H9 (cell line): ENCODE measurements around the gene VPS33A. TPM values are rescaled to one million over a fixed set of nuclear protein-coding genes. Genes with fewer than 3 reads are reported as not detected.

Experiments used
- DNase-seq: peaks from one replicate; pipeline ENCODE4 v3.0.0-alpha.2; 2017
- H2AFZ ChIP-seq: one replicate; pipeline ENCODE4 v1.6.1; 2013; ENCODE audit warnings: mild to moderate bottlenecking, low read length, control low read depth, moderate library complexity
- H2AK5ac ChIP-seq: 2 replicates; pipeline ENCODE4 v1.6.1; 2013; ENCODE audit warnings: low read length, control low read depth, mixed read lengths; ENCODE audit not compliant: insufficient read length
- H2BK120ac ChIP-seq: one replicate; pipeline ENCODE4 v1.6.1; 2013; ENCODE audit warnings: low read depth, mild to moderate bottlenecking, low read length, control low read depth, inconsistent platforms; ENCODE audit not compliant: poor library complexity, severe bottlenecking
- H2BK12ac ChIP-seq: 2 replicates; pipeline ENCODE4 v1.6.1; 2013; ENCODE audit warnings: low read length, control low read depth, mixed read lengths, low read depth; ENCODE audit not compliant: insufficient read length
- H2BK15ac ChIP-seq: 2 replicates; pipeline ENCODE4 v1.6.1; 2013; ENCODE audit warnings: low read depth, low read length, control low read depth
- H2BK20ac ChIP-seq: one replicate; pipeline ENCODE4 v1.6.1; 2013; ENCODE audit warnings: low read depth, mild to moderate bottlenecking, low read length, control low read depth, inconsistent platforms; ENCODE audit not compliant: poor library complexity, severe bottlenecking
- H2BK5ac ChIP-seq: 2 replicates; pipeline ENCODE4 v1.6.1; 2013; ENCODE audit warnings: low read length, control low read depth, mixed read lengths; ENCODE audit not compliant: insufficient read length
- H3K14ac ChIP-seq: 2 replicates; pipeline ENCODE4 v1.6.1; 2013; ENCODE audit warnings: low read length, control low read depth; ENCODE audit not compliant: insufficient read depth
- H3K18ac ChIP-seq: 2 replicates; pipeline ENCODE4 v1.6.1; 2013; ENCODE audit warnings: low read depth, mild to moderate bottlenecking, mixed read lengths, low read length, control low read depth; ENCODE audit not compliant: insufficient read length
- H3K23ac ChIP-seq: 2 replicates; pipeline ENCODE4 v1.6.1; 2013; ENCODE audit warnings: low read length, control low read depth, mixed read lengths, low read depth; ENCODE audit not compliant: insufficient read length
- H3K23me2 ChIP-seq: 2 replicates; pipeline ENCODE4 v1.6.1; 2013; ENCODE audit warnings: low read depth, mild to moderate bottlenecking, mixed read lengths, low read length, control low read depth; ENCODE audit not compliant: insufficient read length, poor library complexity, severe bottlenecking
- H3K27ac ChIP-seq: 2 replicates; pipeline ENCODE4 v1.5.1; 2013; ENCODE audit warnings: low read length, control low read depth, mixed read lengths, low read depth; ENCODE audit not compliant: insufficient read length
- H3K27me3 ChIP-seq: 2 replicates; pipeline ENCODE4 v1.6.1; 2013; ENCODE audit warnings: low read length, control low read depth, inconsistent platforms; ENCODE audit not compliant: insufficient read depth
- H3K4ac ChIP-seq: 2 replicates; pipeline ENCODE4 v1.6.1; 2013; ENCODE audit warnings: low read depth, mild to moderate bottlenecking, control low read depth, inconsistent platforms, low read length, moderate library complexity
- H3K4me1 ChIP-seq: 2 replicates; pipeline ENCODE4 v1.6.1; 2013; ENCODE audit warnings: low read length, control low read depth, inconsistent platforms; ENCODE audit not compliant: insufficient read depth
- H3K4me2 ChIP-seq: 2 replicates; pipeline ENCODE4 v1.6.1; 2013; ENCODE audit warnings: low read length, control low read depth, mixed read lengths; ENCODE audit not compliant: insufficient read length, insufficient read depth
- H3K56ac ChIP-seq: 2 replicates; pipeline ENCODE4 v1.6.1; 2013; ENCODE audit warnings: low read depth, mild to moderate bottlenecking, mixed read lengths, low read length, control low read depth; ENCODE audit not compliant: insufficient read length
- H3K79me1 ChIP-seq: 2 replicates; pipeline ENCODE4 v1.6.1; 2013; ENCODE audit warnings: low read depth, mild to moderate bottlenecking, moderate library complexity, low read length, control low read depth, inconsistent platforms; ENCODE audit not compliant: insufficient read depth, poor library complexity, severe bottlenecking
- H3K79me2 ChIP-seq: 2 replicates; pipeline ENCODE4 v1.6.1; 2013; ENCODE audit warnings: low read length, control low read depth, inconsistent platforms; ENCODE audit not compliant: insufficient read depth
- H3K9ac ChIP-seq: 2 replicates; pipeline ENCODE4 v1.6.1; 2013; ENCODE audit warnings: low read length, control low read depth, mixed read lengths; ENCODE audit not compliant: insufficient read length; ENCODE audit errors: extremely low read depth
- H3K9me3 ChIP-seq: one replicate; pipeline ENCODE4 v1.6.1; 2013; ENCODE audit warnings: low read depth, low read length, inconsistent platforms; ENCODE audit not compliant: control insufficient read depth
- H3T11ph ChIP-seq: one replicate; pipeline ENCODE4 v1.6.1; 2013; ENCODE audit warnings: mild to moderate bottlenecking, low read length, control low read depth, inconsistent platforms
- H4K20me1 ChIP-seq: one replicate; pipeline ENCODE4 v1.6.1; 2013; ENCODE audit not compliant: control insufficient read depth, insufficient read length, insufficient read depth
- H4K5ac ChIP-seq: 2 replicates; pipeline ENCODE4 v1.6.1; 2013; ENCODE audit warnings: low read depth, mild to moderate bottlenecking, mixed read lengths, low read length, control low read depth; ENCODE audit not compliant: insufficient read length
- H4K8ac ChIP-seq: replicated peaks from 2 replicates; pipeline ENCODE4 v1.6.1; 2013; ENCODE audit warnings: low read length, control low read depth, mixed read lengths, low read depth; ENCODE audit not compliant: insufficient read length
- H4K91ac ChIP-seq: 2 replicates; pipeline ENCODE4 v1.6.1; 2013; ENCODE audit warnings: low read depth, mild to moderate bottlenecking, moderate library complexity, mixed read lengths, low read length, control low read depth; ENCODE audit not compliant: insufficient read length
- H3K27ac Mint-ChIP-seq, 3 experiments: 2 replicates in 2 of 3; 3 replicates in 1 of 3; pipeline ENCODE4 v1.8.0; 2020 to 2021; ENCODE audit warnings: mixed read lengths in 3 of 3, mild to moderate bottlenecking in 1 of 3, moderate library complexity in 1 of 3
- H3K27me3 Mint-ChIP-seq: 2 replicates; pipeline ENCODE4 v1.8.0; 2021; ENCODE audit warnings: low read depth, mild to moderate bottlenecking, moderate library complexity, mixed read lengths
- H3K36me3 Mint-ChIP-seq, 3 experiments: 2 replicates in 2 of 3; 3 replicates in 1 of 3; pipeline ENCODE4 v1.8.0; 2020 to 2021; ENCODE audit warnings: low read depth in 3 of 3, mixed read lengths in 3 of 3; ENCODE audit not compliant: insufficient read depth in 1 of 3
- H3K4me1 Mint-ChIP-seq, 2 experiments: 2 replicates each; pipeline ENCODE4 v1.8.0; 2020; ENCODE audit warnings: mixed read lengths in 2 of 2
- H3K4me3 Mint-ChIP-seq, 2 experiments: 2 replicates in 1 of 2; 3 replicates in 1 of 2; pipeline ENCODE4 v1.8.0; 2020 to 2021; ENCODE audit warnings: mild to moderate bottlenecking in 2 of 2, mixed read lengths in 2 of 2, moderate library complexity in 1 of 2
- H3K9me3 Mint-ChIP-seq, 2 experiments: 2 replicates in 1 of 2; 3 replicates in 1 of 2; pipeline ENCODE4 v1.8.0; 2020; ENCODE audit warnings: mild to moderate bottlenecking in 2 of 2, mixed read lengths in 2 of 2, moderate library complexity in 1 of 2
- CTCF ChIP-seq: fragments of 200-600 bp; sonication (generic); conservative IDR thresholded peaks from 3 replicates; pipeline ENCODE4 v1.8.0; 2021; ENCODE audit warnings: antibody characterized with exemption, mild to moderate bottlenecking
- WGBS: extraction: QIAGEN DNeasy Blood & Tissue Kit; methylation state at CpG from one replicate; pipeline ENCODE4 v1.1.7; 2013; ENCODE audit warnings: missing lambda C conversion rate, low lambda C conversion rate, mixed read lengths; ENCODE audit not compliant: insufficient read length; ENCODE audit errors: extremely low coverage; 5-methylcytosine and 5-hydroxymethylcytosine counted together
- total RNA-seq: library from RNA; stranded (reverse); gene quantifications from 2 replicates; pipeline ENCODE4 v1.2.1, GENCODE V29; 2021

VPS33A gene
- total RNA-seq, 1 experiment from 2014 or later = 45.9 TPM

- no peak overlapping the region for H3K27ac Mint-ChIP-seq
- no peaks in the 10 kb centered on the region for H3K9me3 Mint-ChIP-seq
- WGBS = no CpG with 5 or more reads among the region's 14 CpGs
- no peak overlapping the region for H2AFZ ChIP-seq
- H3K23ac ChIP-seq = no peak overlapping the region
- no peak overlapping the region for H3K4me2 ChIP-seq
- H2BK20ac ChIP-seq = no peak overlapping the region
- no peak overlapping the region for H3K18ac ChIP-seq
- H2BK120ac ChIP-seq = no peak overlapping the region
- H2AK5ac ChIP-seq = no peak overlapping the region
- H3K9me3 ChIP-seq = no peaks in the 10 kb centered on the region
- no peaks in the 10 kb centered on the region for H3K4me1 ChIP-seq
- no peaks in the 10 kb centered on the region for H3K27me3 ChIP-seq
- no peak overlapping the region for H4K5ac ChIP-seq
- H4K20me1 ChIP-seq = no peaks in the 10 kb centered on the region
- no peak for DNase-seq
- H3K79me2 ChIP-seq = no peaks in the 10 kb centered on the region
- H3K4ac ChIP-seq = no peak overlapping the region
- H3K23me2 ChIP-seq = no peaks in the 10 kb centered on the region
- no peak overlapping the region for H3K4me3 Mint-ChIP-seq
- H2BK12ac ChIP-seq = no peak overlapping the region
- H4K91ac ChIP-seq = no peak overlapping the region
- H2BK5ac ChIP-seq = no peak overlapping the region
- H3K27ac ChIP-seq = no peak overlapping the region
- H3K27me3 Mint-ChIP-seq = no peaks in the 10 kb centered on the region
- H3K14ac ChIP-seq = no peak overlapping the region
- TF ChIP-seq CTCF = no peak
- no peaks in the 10 kb centered on the region for H3K4me1 Mint-ChIP-seq
- peaks cover 0 to 5% (median 0%) of the 10 kb centered on the region in 3 experiments; a peak in 1 of 7 replicates for H3K36me3 Mint-ChIP-seq
- no peak overlapping the region for H4K8ac ChIP-seq
- H3K9ac ChIP-seq = no peak overlapping the region
- H3K56ac ChIP-seq = no peak overlapping the region
- H3K79me1 ChIP-seq = no peaks in the 10 kb centered on the region
- no peak overlapping the region for H2BK15ac ChIP-seq
- H3T11ph ChIP-seq = no peak overlapping the region
Observed at GRCh38 chr12:122298071-122298748, 31.9 kb upstream of the VPS33A start.
